ENCODE measurements around the gene TMPO. TPM values are rescaled to one million over a fixed set of nuclear protein-coding genes. Genes with fewer than 3 reads are reported as not detected.
"Not testable (repeated sequence)": the region's sequence is repeated elsewhere in the genome, so short reads cannot be mapped to it uniquely, and the experiment has no call there.

Gene TMPO
- total and polyA plus RNA-seq, 2 of the 4 experiments (the other 2 are of a cell fraction): 30.0 to 62.0 TPM

- TF ChIP-seq FOS (IDR thresholded peaks at IDR 0.05; ENCODE audit: low read depth, low read length) (no peak), USF2 (IDR thresholded peaks at IDR 0.05; ENCODE audit: low read depth, low read length) (no peak), RAD21 (IDR thresholded peaks at IDR 0.05; ENCODE audit: low read length) (no peak), CHD1 (IDR thresholded peaks at IDR 0.05; ENCODE audit: low read depth, low read length) (no peak), NFE2L2 (IDR thresholded peaks at IDR 0.05; ENCODE audit: low read depth, low read length) (no peak), SMC3 (IDR thresholded peaks at IDR 0.05; ENCODE audit: low read depth, low read length) (no peak), MXI1 (IDR thresholded peaks at IDR 0.05; ENCODE audit: borderline replicate concordance, low read depth, low read length) (no peak)
Measured at GRCh38 chr12:98492580-98493140, 22.7 kb upstream of the TMPO start (continued).

DNA sequence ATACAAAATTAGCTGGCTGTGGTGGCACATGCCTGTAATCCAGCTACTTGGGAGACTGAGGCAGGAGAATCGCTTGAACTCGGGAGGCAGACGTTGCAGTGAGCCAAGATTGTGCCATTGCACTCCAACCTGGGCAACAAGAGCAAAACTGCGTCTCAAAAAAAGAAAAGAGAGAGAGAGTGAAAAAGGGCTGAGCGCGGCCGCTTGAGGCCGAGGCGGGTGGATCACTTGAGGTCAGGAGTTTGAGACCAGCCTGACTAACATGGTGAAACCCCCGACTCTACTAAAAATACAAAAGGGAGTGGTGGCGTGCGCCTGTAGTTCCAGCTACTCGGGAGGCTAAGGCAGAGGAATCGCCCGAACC is 14.1 kb upstream of the TMPO start:
- H3K27ac ChIP-seq (ENCODE audit: insufficient read depth, low read length); DNase-seq; H2AFZ ChIP-seq (replicated peaks; ENCODE audit: low read length, poor library complexity); H3K27me3 ChIP-seq (ENCODE audit: control insufficient read depth, insufficient read depth, low read length); H3K36me3 ChIP-seq (ENCODE audit: control insufficient read depth, insufficient read depth, low read length); H3K56ac ChIP-seq (ENCODE audit: extremely low read depth, insufficient read depth, low read length); H2BK120ac ChIP-seq (ENCODE audit: low read depth, low read length); H3K9me1 ChIP-seq (ENCODE audit: insufficient read depth, low read length); H2BK20ac ChIP-seq (ENCODE audit: low read depth, low read length); H4K5ac ChIP-seq (ENCODE audit: low read depth, low read length); H3K9me3 ChIP-seq (ENCODE audit: control insufficient read depth, insufficient read depth, low read length); H3K4me3 ChIP-seq (ENCODE audit: insufficient read depth, low read depth, low read length); H2BK15ac ChIP-seq (ENCODE audit: low read depth, low read length); H4K20me1 ChIP-seq (ENCODE audit: insufficient read depth, low read length); H4K91ac ChIP-seq (ENCODE audit: insufficient read depth, low read depth, low read length); H3K4ac ChIP-seq (ENCODE audit: low read depth, low read length); POLR2A ChIA-PET (ENCODE audit: unreplicated experiment); H3K23ac ChIP-seq (ENCODE audit: low read depth, low read length); H2BK5ac ChIP-seq (ENCODE audit: low read depth, low read length, poor library complexity, severe bottlenecking); H2AK9ac ChIP-seq (replicated peaks; ENCODE audit: low read depth, low read length, poor library complexity); BruUV-seq (replicated peaks); H3K79me1 ChIP-seq (ENCODE audit: low read depth in 1 of 2, low read length in 2 of 2); H3K18ac ChIP-seq (ENCODE audit: low read depth, low read length); ATAC-seq (ENCODE audit: low read depth); H3K4me2 ChIP-seq (ENCODE audit: low read depth, low read length); H2AK5ac ChIP-seq (ENCODE audit: low read depth, low read length); H3K14ac ChIP-seq (replicated peaks; ENCODE audit: low read depth, low read length); in situ Hi-C loops (cut with MboI; ENCODE audit: low sequenced_read_pairs); H4K8ac ChIP-seq (ENCODE audit: low read depth in 2 of 2, low read length in 2 of 2); dilution Hi-C loops (cut with HindIII; ENCODE audit: low sequenced_read_pairs, unreplicated experiment); H3K4me1 ChIP-seq (ENCODE audit: control insufficient read depth, insufficient read depth, low read length); H3K9ac ChIP-seq (ENCODE audit: low read depth, low read length): not testable (repeated sequence)
- CTCF ChIA-PET: interaction anchor here (1.6 kb wide), 1 partner anchor 10 kb away, joined by 7 read pairs; no protein-coding TSS in a partner anchor
- intact Hi-C loops (cut with micrococcal nuclease): loop anchor here (5.0 kb wide), 1 partner anchor 91 kb away; the partner anchor contains the start of gene SLC25A3
- 100% methylated on average over 5 of the region's 15 CpGs; no CpG with 5 or more reads in 1 of the 2 experiments for WGBS, 2 experiments (ENCODE audit: extremely low coverage in 2 of 2, insufficient read length in 1 of 2)
